Neural progenitor cell (in vitro differentiated cells): ENCODE data around the gene MDGA2. TPM values are rescaled to one million over a fixed set of nuclear protein-coding genes. Genes with fewer than 3 reads are reported as not detected.

Experiments
- DNase-seq: peaks from one replicate; pipeline ENCODE4 v3.0.0-alpha.2; 2016; ENCODE audit warnings: low spot score
- H2AFZ ChIP-seq: fragments of 200-600 bp; sonication (generic); replicated peaks from 2 replicates; pipeline ENCODE4 v1.6.1; 2016; ENCODE audit warnings: antibody characterized with exemption
- H3F3A ChIP-seq: fragments of 200-600 bp; sonication (generic); 2 replicates; pipeline ENCODE4 v1.6.1; 2016; ENCODE audit warnings: antibody characterized with exemption, low read depth
- H3K27ac ChIP-seq: fragments of 200-600 bp; sonication (generic); 2 replicates; pipeline ENCODE4 v1.5.1; 2016; ENCODE audit warnings: mild to moderate bottlenecking
- H3K27me3 ChIP-seq: fragments of 200-600 bp; sonication (generic); 2 replicates; pipeline ENCODE4 v1.6.1; 2016; ENCODE audit warnings: mild to moderate bottlenecking, moderate library complexity
- H3K36me3 ChIP-seq: fragments of 200-600 bp; sonication (generic); 2 replicates; pipeline ENCODE4 v1.5.1; 2016
- H3K4me1 ChIP-seq: fragments of 200-600 bp; sonication (generic); 2 replicates; pipeline ENCODE4 v1.6.1; 2016; ENCODE audit warnings: mixed run types
- H3K4me2 ChIP-seq: fragments of 200-600 bp; sonication (generic); 2 replicates; pipeline ENCODE4 v1.6.1; 2016
- H3K4me3 ChIP-seq: fragments of 200-600 bp; sonication (generic); 2 replicates; pipeline ENCODE4 v1.5.1; 2016
- H3K79me2 ChIP-seq: fragments of 200-600 bp; sonication (generic); 2 replicates; pipeline ENCODE4 v1.6.1; 2016; ENCODE audit warnings: low read depth
- H3K9ac ChIP-seq: fragments of 200-600 bp; sonication (generic); 2 replicates; pipeline ENCODE4 v1.6.1; 2016
- H3K9me3 ChIP-seq: fragments of 200-600 bp; sonication (generic); 2 replicates; pipeline ENCODE4 v1.5.1; 2016; ENCODE audit warnings: low read depth
- H4K20me1 ChIP-seq: fragments of 200-600 bp; sonication (generic); 2 replicates; pipeline ENCODE4 v1.6.1; 2016; ENCODE audit warnings: low read depth
- H3K27ac Mint-ChIP-seq: 3 replicates; pipeline ENCODE4 v1.8.0; 2021; ENCODE audit warnings: mixed read lengths
- H3K27me3 Mint-ChIP-seq: 2 replicates; pipeline ENCODE4 v1.8.0; 2022; ENCODE audit warnings: low read depth, mild to moderate bottlenecking, inconsistent platforms, moderate library complexity, mixed read lengths; ENCODE audit not compliant: insufficient read depth
- H3K36me3 Mint-ChIP-seq: 3 replicates; pipeline ENCODE4 v1.8.0; 2021; ENCODE audit warnings: mixed read lengths
- H3K4me1 Mint-ChIP-seq: 3 replicates; pipeline ENCODE4 v1.8.0; 2021; ENCODE audit warnings: mixed read lengths
- H3K4me3 Mint-ChIP-seq: 3 replicates; pipeline ENCODE4 v1.8.0; 2021; ENCODE audit warnings: mild to moderate bottlenecking, moderate library complexity, mixed read lengths
- H3K9me3 Mint-ChIP-seq: 3 replicates; pipeline ENCODE4 v1.8.0; 2020; ENCODE audit warnings: mixed read lengths
- EZH2 ChIP-seq: fragments of 200-600 bp; sonication (generic); IDR thresholded peaks from 2 replicates; pipeline ENCODE4 v1.6.1; 2017; ENCODE audit warnings: antibody characterized with exemption, mild to moderate bottlenecking, moderate library complexity
- EZH2phosphoT487 ChIP-seq: fragments of 200-600 bp; sonication (generic); IDR thresholded peaks from 2 replicates; pipeline ENCODE4 v1.6.1; 2017; ENCODE audit warnings: antibody characterized with exemption
- total RNA-seq: library from RNA; depleted of rRNA; stranded (reverse); fragments of >200 nt; gene quantifications from 2 replicates; pipeline ENCODE4 v1.2.3, GENCODE V29; 2015; ENCODE audit warnings: low replicate concordance
- TF ChIP-seq, protein P1 (sequence below): fragments of 200-600 bp; sonication (generic); IDR thresholded peaks from 2 replicates; pipeline ENCODE4 v1.5.1; 2017; ENCODE audit warnings: antibody characterized with exemption, mild to moderate bottlenecking

The MDGA2 gene
- total RNA-seq, 1 donor from 2014 or later: 1.0 TPM

DNA sequence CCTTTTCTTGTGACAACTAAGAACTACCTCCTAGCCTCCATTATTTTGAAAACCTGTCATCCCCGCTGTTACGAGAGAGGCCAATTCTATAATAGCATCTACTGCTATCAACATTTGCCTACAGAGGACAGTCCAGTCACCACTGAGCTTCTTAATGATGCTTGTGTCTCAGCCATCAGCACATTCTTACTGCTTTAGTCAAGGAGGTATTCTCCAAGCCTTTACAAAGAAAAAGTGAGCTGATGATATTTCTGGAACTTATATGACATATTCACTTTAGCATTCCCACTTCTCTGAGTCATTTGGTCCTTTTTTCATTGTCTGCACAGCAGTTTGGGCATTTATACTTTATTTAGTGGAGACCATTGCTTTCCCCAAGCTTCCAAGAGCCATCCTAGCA lies 526.1 kb downstream of the MDGA2 start:
- H3K9ac ChIP-seq: no peak overlapping the region
- peaks cover 3% of the 10 kb centered on the region for H3K36me3 Mint-ChIP-seq

DNA sequence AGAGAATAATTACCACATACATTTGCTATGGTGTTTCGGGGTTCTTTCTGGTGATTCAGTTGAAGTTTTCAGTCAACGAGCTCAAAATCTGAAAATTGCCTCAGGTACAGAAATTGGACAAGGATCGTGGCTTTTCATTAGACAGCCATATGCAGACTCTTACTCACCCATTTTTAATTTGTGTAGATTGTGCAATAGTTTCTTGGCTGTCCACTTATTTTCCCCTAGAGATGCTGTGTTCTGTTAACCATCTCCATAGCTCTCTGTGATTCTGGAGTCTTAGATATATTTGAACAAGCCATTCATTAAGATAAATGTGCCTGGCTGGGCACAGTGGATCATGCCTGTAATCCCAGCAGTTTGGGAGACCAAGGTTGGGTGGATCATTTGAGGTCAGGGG lies 526.7 kb downstream of the MDGA2 start:
- Histone ChIP-seq H3K27me3 (no peaks in the 10 kb centered on the region), H3K27ac (no peak overlapping the region), H4K20me1 (no peaks in the 10 kb centered on the region), H3K4me2 (no peak overlapping the region), H3K4me1 (no peaks in the 10 kb centered on the region), H2AFZ (no peak overlapping the region), H3K9ac (no peak overlapping the region), H3K79me2 (no peaks in the 10 kb centered on the region), H3K36me3 (no peaks in the 10 kb centered on the region), H3F3A (no peaks in the 10 kb centered on the region), H3K4me3 (no peak overlapping the region), H3K9me3 (no peaks in the 10 kb centered on the region)
- H3K4me3 Mint-ChIP-seq: no peak overlapping the region
- no peaks in the 10 kb centered on the region for H3K4me1 Mint-ChIP-seq
- H3K9me3 Mint-ChIP-seq: no peaks in the 10 kb centered on the region
- no peak for DNase-seq
- H3K27me3 Mint-ChIP-seq: peaks cover 3% of the 10 kb centered on the region
- no peak for TF ChIP-seq EZH2phosphoT487
- no peak overlapping the region for H3K27ac Mint-ChIP-seq
- peaks cover 3% of the 10 kb centered on the region for H3K36me3 Mint-ChIP-seq

More for the DNA sequence above, 526.1 kb downstream of the MDGA2 start:
- no peak for TF ChIP-seq EZH2
- TF ChIP-seq, protein P1, sequence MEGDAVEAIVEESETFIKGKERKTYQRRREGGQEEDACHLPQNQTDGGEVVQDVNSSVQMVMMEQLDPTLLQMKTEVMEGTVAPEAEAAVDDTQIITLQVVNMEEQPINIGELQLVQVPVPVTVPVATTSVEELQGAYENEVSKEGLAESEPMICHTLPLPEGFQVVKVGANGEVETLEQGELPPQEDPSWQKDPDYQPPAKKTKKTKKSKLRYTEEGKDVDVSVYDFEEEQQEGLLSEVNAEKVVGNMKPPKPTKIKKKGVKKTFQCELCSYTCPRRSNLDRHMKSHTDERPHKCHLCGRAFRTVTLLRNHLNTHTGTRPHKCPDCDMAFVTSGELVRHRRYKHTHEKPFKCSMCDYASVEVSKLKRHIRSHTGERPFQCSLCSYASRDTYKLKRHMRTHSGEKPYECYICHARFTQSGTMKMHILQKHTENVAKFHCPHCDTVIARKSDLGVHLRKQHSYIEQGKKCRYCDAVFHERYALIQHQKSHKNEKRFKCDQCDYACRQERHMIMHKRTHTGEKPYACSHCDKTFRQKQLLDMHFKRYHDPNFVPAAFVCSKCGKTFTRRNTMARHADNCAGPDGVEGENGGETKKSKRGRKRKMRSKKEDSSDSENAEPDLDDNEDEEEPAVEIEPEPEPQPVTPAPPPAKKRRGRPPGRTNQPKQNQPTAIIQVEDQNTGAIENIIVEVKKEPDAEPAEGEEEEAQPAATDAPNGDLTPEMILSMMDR: no peak
- TF ChIP-seq EZH2phosphoT487: no peak
- H3K27me3 ChIP-seq: no peaks in the 10 kb centered on the region
- no peaks in the 10 kb centered on the region for H3K4me1 ChIP-seq
- Mint-ChIP-seq H3K27me3 (peaks cover 3% of the 10 kb centered on the region), H3K27ac (no peak overlapping the region), H3K9me3 (no peaks in the 10 kb centered on the region), H3K4me3 (no peak overlapping the region), H3K4me1 (no peaks in the 10 kb centered on the region)
- H3K9me3 ChIP-seq: no peaks in the 10 kb centered on the region
- no peak overlapping the region for H3K4me2 ChIP-seq
- no peak overlapping the region for H3K27ac ChIP-seq
- H3F3A ChIP-seq: no peaks in the 10 kb centered on the region
- no peak for DNase-seq
- no peak overlapping the region for H3K4me3 ChIP-seq
- H3K79me2 ChIP-seq: no peaks in the 10 kb centered on the region
- H3K36me3 ChIP-seq: no peaks in the 10 kb centered on the region
- no peaks in the 10 kb centered on the region for H4K20me1 ChIP-seq
- H2AFZ ChIP-seq: no peak overlapping the region

DNA sequence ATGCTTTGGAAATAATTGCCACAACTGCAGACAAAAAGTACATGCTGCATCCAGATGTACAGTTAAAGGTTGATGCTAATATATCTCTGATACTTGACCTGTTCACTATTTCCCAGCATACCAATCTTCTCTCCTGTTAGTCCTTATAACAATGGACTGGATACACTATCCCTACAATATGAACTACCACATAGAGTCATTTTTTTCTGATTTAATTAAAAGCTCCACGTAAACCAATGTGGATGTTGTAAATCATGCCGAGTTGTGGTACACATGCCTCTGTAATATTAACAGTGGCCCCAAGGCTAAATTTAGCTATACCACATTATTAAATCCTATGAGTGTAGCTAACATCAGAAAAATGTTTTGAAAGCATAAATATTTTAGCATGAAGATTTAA lies 554.8 kb downstream of the MDGA2 start:
- no peaks in the 10 kb centered on the region for H3K27me3 Mint-ChIP-seq

DNA sequence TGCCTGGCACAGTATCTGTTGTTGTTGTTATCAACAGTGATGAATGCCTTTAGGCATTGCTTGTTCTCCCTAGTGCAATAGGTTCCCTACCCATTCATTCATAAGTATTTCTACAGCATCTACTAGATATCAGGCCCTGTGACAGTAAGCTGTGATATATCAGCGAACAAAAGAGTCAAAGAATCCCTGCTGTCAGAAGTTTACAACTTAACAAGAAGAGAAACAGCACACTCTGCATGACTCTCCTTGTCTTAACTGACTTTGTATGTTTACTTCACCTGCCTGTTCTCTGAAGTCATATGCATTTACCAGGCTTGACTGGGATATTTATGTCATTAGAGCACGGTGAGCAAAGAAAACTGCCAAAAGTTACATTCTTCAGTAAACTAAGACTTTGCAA lies 571.6 kb downstream of the MDGA2 start:
- no peak overlapping the region for H3K4me3 Mint-ChIP-seq
- H3K36me3 ChIP-seq: no peaks in the 10 kb centered on the region
- no peaks in the 10 kb centered on the region for H3K36me3 Mint-ChIP-seq
- H3K4me3 ChIP-seq: no peak overlapping the region
- H3K4me2 ChIP-seq: no peak overlapping the region
- H3F3A ChIP-seq: no peaks in the 10 kb centered on the region
- no peaks in the 10 kb centered on the region for H4K20me1 ChIP-seq
- no peak for DNase-seq
- no peak overlapping the region for H3K27ac ChIP-seq
- no peak overlapping the region for H3K27ac Mint-ChIP-seq
- no peaks in the 10 kb centered on the region for H3K27me3 ChIP-seq
- H3K9me3 Mint-ChIP-seq: no peaks in the 10 kb centered on the region
- H3K27me3 Mint-ChIP-seq: no peaks in the 10 kb centered on the region
- no peaks in the 10 kb centered on the region for H3K79me2 ChIP-seq
- H3K9me3 ChIP-seq: no peaks in the 10 kb centered on the region
- no peak for TF ChIP-seq EZH2phosphoT487
- TF ChIP-seq, protein P1: no peak
- no peak for TF ChIP-seq EZH2
- peak overlapping the region; percentile 28 for H2AFZ ChIP-seq
- H3K9ac ChIP-seq: no peak overlapping the region
- H3K4me1 ChIP-seq: no peaks in the 10 kb centered on the region
- peaks cover 2% of the 10 kb centered on the region for H3K4me1 Mint-ChIP-seq

More for the DNA sequence above, 554.8 kb downstream of the MDGA2 start:
- Histone ChIP-seq H4K20me1 (no peaks in the 10 kb centered on the region), H3K9ac (no peak overlapping the region), H3F3A (no peaks in the 10 kb centered on the region), H2AFZ (no peak overlapping the region), H3K79me2 (no peaks in the 10 kb centered on the region), H3K4me3 (no peak overlapping the region), H3K27ac (no peak overlapping the region), H3K9me3 (no peaks in the 10 kb centered on the region), H3K4me2 (no peak overlapping the region), H3K36me3 (peaks cover 4% of the 10 kb centered on the region), H3K27me3 (no peaks in the 10 kb centered on the region), H3K4me1 (no peaks in the 10 kb centered on the region)
- no peaks in the 10 kb centered on the region for H3K36me3 Mint-ChIP-seq
- no peak overlapping the region for H3K4me3 Mint-ChIP-seq
- H3K9me3 Mint-ChIP-seq: no peaks in the 10 kb centered on the region
- TF ChIP-seq, protein P1: no peak
- no peak for TF ChIP-seq EZH2phosphoT487
- TF ChIP-seq EZH2: no peak
- DNase-seq: no peak
- no peak overlapping the region for H3K27ac Mint-ChIP-seq
- no peaks in the 10 kb centered on the region for H3K4me1 Mint-ChIP-seq
